Kidney capillary endothelial cell (primary cell): Measurements from ENCODE around the gene ZNF195.
"Not testable (repeated sequence)": the region's sequence is repeated elsewhere in the genome, so short reads cannot be mapped to it uniquely, and the experiment has no call there.

Experiments
- DNase-seq: peaks from one replicate; pipeline ENCODE4 v3.0.0-alpha.2; 2018; ENCODE audit warnings: low spot score

The ZNF195 gene

GRCh38 chr11:3378426-3379423 is at the start of gene ZNF195:
ZNF195 (minus strand) TSS chr11:3379146; CDS start chr11:3379040, 106 bp downstream.
- peak; percentile 94 for DNase-seq

GRCh38 chr11:3428076-3428475 is 49.1 kb upstream of the ZNF195 start:
- not testable (repeated sequence) for DNase-seq

- not testable (repeated sequence) for DNase-seq
Observed at GRCh38 chr11:3426541-3426940, 47.6 kb upstream of the ZNF195 start.

- DNase-seq: not testable (repeated sequence)
Observed at GRCh38 chr11:3423928-3424327, 45.0 kb upstream of the ZNF195 start.

GRCh38 chr11:3423138-3423731 is 44.3 kb upstream of the ZNF195 start:
- peak; percentile 14 for DNase-seq

GRCh38 chr11:3422380-3423137 is 43.6 kb upstream of the ZNF195 start:
- peak; percentile 75 for DNase-seq

- not testable (repeated sequence) for DNase-seq
Observed at GRCh38 chr11:3421608-3422379, 42.8 kb upstream of the ZNF195 start.

- not testable (repeated sequence) for DNase-seq
Observed at GRCh38 chr11:3420281-3421042, 41.5 kb upstream of the ZNF195 start.

GRCh38 chr11:3419496-3419895 is 40.5 kb upstream of the ZNF195 start:
- not testable (repeated sequence) for DNase-seq

GRCh38 chr11:3417047-3417446 is 38.1 kb upstream of the ZNF195 start:
- peak; percentile 21 for DNase-seq

GRCh38 chr11:3415301-3415700 is 36.4 kb upstream of the ZNF195 start:
- DNase-seq: not testable (repeated sequence)

- DNase-seq: not testable (repeated sequence)
Observed at GRCh38 chr11:3413666-3414065, 34.7 kb upstream of the ZNF195 start.

- DNase-seq: no peak
Observed at GRCh38 chr11:3412837-3413236, 33.9 kb upstream of the ZNF195 start.

- peak; percentile 40 for DNase-seq
Observed at GRCh38 chr11:3408722-3409121, 29.8 kb upstream of the ZNF195 start.

- not testable (repeated sequence) for DNase-seq
Observed at GRCh38 chr11:3408058-3408605, 29.2 kb upstream of the ZNF195 start.

GRCh38 chr11:3406937-3407336 is 28.0 kb upstream of the ZNF195 start:
- DNase-seq: not testable (repeated sequence)

GRCh38 chr11:3406223-3406875 is 27.4 kb upstream of the ZNF195 start:
- not testable (repeated sequence) for DNase-seq

GRCh38 chr11:3404076-3404925 is 25.4 kb upstream of the ZNF195 start:
- not testable (repeated sequence) for DNase-seq

- not testable (repeated sequence) for DNase-seq
Observed at GRCh38 chr11:3402861-3403250, 23.9 kb upstream of the ZNF195 start.
